Testis (tissue), 3 donors: ENCODE results near the gene MAML3. TPM values are rescaled to one million over a fixed set of nuclear protein-coding genes. Genes with fewer than 3 reads are reported as not detected.

Experiments
- DNase-seq: peaks from one replicate; pipeline ENCODE4 v3.0.0-alpha.2; 2019
- H3K27ac ChIP-seq, 2 donors: fragments of 200-600 bp; sonication (generic); one replicate each; pipeline ENCODE4 v1.5.1; 2019
- H3K27me3 ChIP-seq: fragments of 200-600 bp; sonication (generic); one replicate; pipeline ENCODE4 v1.5.1; 2019
- H3K36me3 ChIP-seq: fragments of 200-600 bp; sonication (generic); one replicate; pipeline ENCODE4 v1.5.1; 2017; ENCODE audit warnings: low read depth; ENCODE audit errors: missing control alignments
- H3K4me1 ChIP-seq: fragments of 200-600 bp; sonication (generic); one replicate; pipeline ENCODE4 v1.5.1; 2019
- H3K4me3 ChIP-seq, 2 donors: fragments of 200-600 bp; sonication (generic); one replicate each; pipeline ENCODE4 v1.5.1; 2017 to 2019
- H3K9me3 ChIP-seq: fragments of 200-600 bp; sonication (generic); one replicate; pipeline ENCODE4 v1.5.1; 2017
- CTCF ChIP-seq, 3 experiments: fragments of 450-650 bp in 2 of 3; fragments of 200-600 bp in 1 of 3; sonication (generic) in 1 of 3; IDR thresholded peaks; one replicate each; pipeline ENCODE4 v1.5.1; 2016 to 2019; ENCODE audit warnings: antibody characterized with exemption in 3 of 3, mild to moderate bottlenecking in 2 of 3, moderate library complexity in 1 of 3
- POLR2A ChIP-seq: fragments of 450-650 bp; IDR thresholded peaks from one replicate; pipeline ENCODE4 v1.6.1; 2017; ENCODE audit warnings: antibody characterized with exemption, mild to moderate bottlenecking, moderate library complexity
- WGBS, 2 donors: methylation state at CpG; one replicate each; pipeline ENCODE4 v1.1.5; 2018; 5-methylcytosine and 5-hydroxymethylcytosine counted together
- intact Hi-C: fragments of 100-400 bp; cut with DNase I; formaldehyde crosslinking; loops from one replicate; pipeline ENCODE4 v1.15.1; 2023; ENCODE audit warnings: low total_unique reads
- polyA plus RNA-seq: library from polyadenylated mRNA; stranded (reverse); fragments of 350-450 nt; fragmentation: Illumina TruSeq; extraction: RNeasy Lipid Tissue Mini Kit (QIAGEN cat#74804); gene quantifications from one replicate; pipeline ENCODE4 v1.2.3, GENCODE V29; 2014; ENCODE audit warnings: low read depth, low replicate concordance; ENCODE audit not compliant: insufficient read depth
- total RNA-seq, 2 donors: library from RNA; depleted of rRNA; stranded (reverse); fragments of >200 nt; gene quantifications; one replicate each; pipeline ENCODE4 v1.2.3, GENCODE V29; 2016

Gene MAML3
- total and polyA plus RNA-seq, 3 donors from 2014 or later = 7.6 to 21.2 (median 18.8) TPM

DNA sequence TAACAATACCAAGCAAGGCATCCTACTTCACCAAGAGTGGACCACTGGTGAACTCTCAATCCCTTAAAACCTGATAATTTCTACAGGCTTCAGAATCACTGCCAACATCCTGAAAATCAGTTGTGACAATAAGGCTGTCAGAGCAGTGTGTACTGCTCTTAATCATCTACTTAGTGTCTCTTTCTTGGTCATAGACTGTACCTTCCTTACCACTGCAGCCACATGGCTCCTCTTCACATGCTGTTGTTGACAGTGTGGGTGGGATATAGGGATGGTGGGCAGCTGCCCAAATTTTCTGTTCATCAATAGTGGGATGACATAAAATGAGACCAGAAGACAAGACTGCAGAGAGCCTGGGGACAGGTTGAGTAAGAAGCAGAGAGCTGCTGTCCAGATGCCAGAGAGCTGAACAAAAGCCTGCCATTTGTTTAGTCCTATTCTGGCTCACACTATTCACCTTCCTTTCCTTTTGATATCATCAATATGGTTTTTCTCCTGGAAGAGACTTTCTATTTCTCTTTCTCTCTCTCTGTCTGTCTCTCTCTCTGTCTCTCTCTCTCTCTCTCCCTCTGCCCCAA, 309.4 kb downstream of the MAML3 start:
- no peaks in the 10 kb centered on the region for H3K4me1 ChIP-seq
- no peaks in the 10 kb centered on the region for H3K36me3 ChIP-seq
- H3K4me3 ChIP-seq = no peak overlapping the region
- no peak for TF ChIP-seq POLR2A
- no peak for TF ChIP-seq CTCF (IDR thresholded peaks at IDR 0.05)
- H3K9me3 ChIP-seq = no peaks in the 10 kb centered on the region
- DNase-seq = no peak
- intact Hi-C loops = no loop called here
- no peaks in the 10 kb centered on the region for H3K27me3 ChIP-seq
- no peak overlapping the region for H3K27ac ChIP-seq

DNA sequence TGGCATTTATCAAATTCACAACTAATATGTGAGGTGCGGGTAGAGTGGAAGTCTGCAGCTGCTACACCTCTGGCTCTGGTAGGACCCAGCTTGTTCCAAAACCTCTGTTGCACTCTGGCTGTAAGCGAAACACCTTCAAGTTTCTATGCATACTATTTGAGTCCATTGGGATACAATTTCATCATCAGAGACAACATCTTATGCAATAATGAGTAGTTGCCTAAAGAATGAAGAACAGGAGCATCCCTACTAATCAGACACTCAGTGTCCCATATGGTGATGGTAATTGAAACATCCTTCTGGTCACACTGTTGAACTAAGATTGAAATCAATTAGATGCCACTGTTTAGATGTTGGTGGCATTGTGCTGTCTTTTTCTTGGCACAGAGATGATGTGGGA, 309.9 kb downstream of the MAML3 start:
- no peak overlapping the region for H3K4me3 ChIP-seq
- no peaks in the 10 kb centered on the region for H3K9me3 ChIP-seq
- WGBS, 2 donors = 98% methylated on average over 2 of the region's 2 CpGs
- H3K4me1 ChIP-seq = no peaks in the 10 kb centered on the region
- intact Hi-C loops = no loop called here
- DNase-seq = no peak
- TF ChIP-seq POLR2A (no peak), CTCF (IDR thresholded peaks at IDR 0.05) (no peak)
- H3K27ac ChIP-seq = no peak overlapping the region
- H3K36me3 ChIP-seq = no peaks in the 10 kb centered on the region
- no peaks in the 10 kb centered on the region for H3K27me3 ChIP-seq

GRCh38 chr4:139843641-139844040, 310.3 kb downstream of the MAML3 start:
- H3K4me3 ChIP-seq = no peak overlapping the region
- H3K4me1 ChIP-seq = no peaks in the 10 kb centered on the region
- H3K27ac ChIP-seq = no peak overlapping the region
- intact Hi-C loops = no loop called here
- WGBS, 2 donors = 88 to 93% methylated on average over 5 of the region's 5 CpGs
- TF ChIP-seq POLR2A = no peak
- TF ChIP-seq CTCF (IDR thresholded peaks at IDR 0.05) = no peak
- no peaks in the 10 kb centered on the region for H3K9me3 ChIP-seq
- DNase-seq = no peak
- no peaks in the 10 kb centered on the region for H3K27me3 ChIP-seq
- H3K36me3 ChIP-seq = no peaks in the 10 kb centered on the region

- no peaks in the 10 kb centered on the region for H3K9me3 ChIP-seq
- no peak for DNase-seq
- intact Hi-C loops = no loop called here
- H3K36me3 ChIP-seq = no peaks in the 10 kb centered on the region
- H3K27me3 ChIP-seq = no peaks in the 10 kb centered on the region
- no peaks in the 10 kb centered on the region for H3K4me1 ChIP-seq
- TF ChIP-seq CTCF (IDR thresholded peaks at IDR 0.05) = no peak
- no peak for TF ChIP-seq POLR2A
- 60 to 82% methylated on average over 10 of the region's 10 CpGs for WGBS, 2 donors
- no peak overlapping the region for H3K27ac ChIP-seq
- H3K4me3 ChIP-seq = no peak overlapping the region
Observed at GRCh38 chr4:139841464-139842195, 312.4 kb downstream of the MAML3 start.

GRCh38 chr4:139840773-139841172, 313.2 kb downstream of the MAML3 start:
- TF ChIP-seq POLR2A (no peak), CTCF (IDR thresholded peaks at IDR 0.05) (no peak)
- intact Hi-C loops = no loop called here
- WGBS, 2 donors = 93 to 100% methylated on average over 2 of the region's 2 CpGs

More at GRCh38 chr4:139840773-139841172, 313.2 kb downstream of the MAML3 start:
- Histone ChIP-seq H3K4me1 (no peaks in the 10 kb centered on the region), H3K27ac (no peak overlapping the region), H3K36me3 (no peaks in the 10 kb centered on the region), H3K4me3 (no peak overlapping the region), H3K9me3 (no peaks in the 10 kb centered on the region), H3K27me3 (no peaks in the 10 kb centered on the region)
- DNase-seq = no peak
